ENCODE measurements around the gene SLX4.
"Not testable (repeated sequence)": the region's sequence is repeated elsewhere in the genome, so short reads cannot be mapped to it uniquely, and the experiment has no call there.

Gene SLX4

GRCh38 chr16:3611146-3611975 is at the start of gene SLX4:
Gene SLX4 (minus strand): TSS chr16:3611606. CDS start chr16:3608964, 2,642 bp downstream.
- no peak for TF ChIP-seq CTCF (IDR thresholded peaks at IDR 0.05; ENCODE audit: low read depth, low read length)
- DNase-seq (ENCODE audit: low read depth in 2 of 2): peak; percentile 86 to 93

GRCh38 chr16:3659251-3659650 is 47.8 kb upstream of the SLX4 start:
- no peak for TF ChIP-seq CTCF (IDR thresholded peaks at IDR 0.05; ENCODE audit: low read depth, low read length)
- H3K4me3 ChIP-seq (replicated peaks in 1 of 2; ENCODE audit: low read depth in 2 of 2, low read length in 2 of 2): no peak overlapping the region
- DNase-seq (ENCODE audit: low read depth in 2 of 2): peak in 1 of 2 donors; percentile 42

More at GRCh38 chr16:3611146-3611975, at the start of gene SLX4:
- peak within 1 kb of the TSS; percentile 94 to 98 for H3K4me3 ChIP-seq (replicated peaks in 1 of 2; ENCODE audit: low read depth in 2 of 2, low read length in 2 of 2)

GRCh38 chr16:3656491-3657468 is 45.4 kb upstream of the SLX4 start:
- H3K4me3 ChIP-seq (replicated peaks in 1 of 2; ENCODE audit: low read depth in 2 of 2, low read length in 2 of 2): no peak overlapping the region
- no peak for TF ChIP-seq CTCF (IDR thresholded peaks at IDR 0.05; ENCODE audit: low read depth, low read length)
- DNase-seq (ENCODE audit: low read depth in 2 of 2): no peak

- DNase-seq (ENCODE audit: low read depth in 2 of 2); H3K4me3 ChIP-seq (replicated peaks in 1 of 2; ENCODE audit: low read depth in 2 of 2, low read length in 2 of 2): not testable (repeated sequence)
These were observed 44.7 kb upstream of the SLX4 start for GRCh38 chr16:3656160-3656490.

- H3K4me3 ChIP-seq (replicated peaks in 1 of 2; ENCODE audit: low read depth in 2 of 2, low read length in 2 of 2): no peak overlapping the region
- no peak for DNase-seq (ENCODE audit: low read depth in 2 of 2)
- TF ChIP-seq CTCF (IDR thresholded peaks at IDR 0.05; ENCODE audit: low read depth, low read length): no peak
These were observed 44.2 kb upstream of the SLX4 start for GRCh38 chr16:3655396-3656159.

GRCh38 chr16:3655030-3655395 is 43.6 kb upstream of the SLX4 start:
- no peak for TF ChIP-seq CTCF (IDR thresholded peaks at IDR 0.05; ENCODE audit: low read depth, low read length)
- H3K4me3 ChIP-seq (replicated peaks in 1 of 2; ENCODE audit: low read depth in 2 of 2, low read length in 2 of 2): no peak overlapping the region
- no peak for DNase-seq (ENCODE audit: low read depth in 2 of 2)
